B cell (primary cell): ENCODE results near the gene ERP29. TPM values are rescaled to one million over a fixed set of nuclear protein-coding genes. Genes with fewer than 3 reads are reported as not detected.
A peak's percentile ranks its signal among the peaks of the same experiment; 100 is the strongest.

ENCODE experiments used
- ATAC-seq: fragments of 200-7000 bp; cut with Tn5 transposase; one replicate; pipeline ENCODE4 v1.10.0; 2021; ENCODE audit warnings: low read depth, mild to moderate bottlenecking, moderate number of reproducible peaks, moderate library complexity
- CTCF ChIA-PET: fragments of 350-600 bp; sonication (Branson Sonifier 250); formaldehyde crosslinking; loops from one replicate; lab custom pipeline; 2021; ENCODE audit warnings: antibody characterized with exemption, inconsistent platforms; lab: Charles Lee
- POLR2A ChIA-PET: fragments of 350-600 bp; sonication (Branson Sonifier 250); formaldehyde crosslinking; loops from one replicate; lab custom pipeline; 2021; ENCODE audit warnings: antibody characterized with exemption; lab: Charles Lee
- DNase-seq: peaks from one replicate; pipeline ENCODE4 v3.0.0; 2013
- H2AFZ ChIP-seq: 2 replicates; pipeline ENCODE4 v1.6.1; 2012; ENCODE audit warnings: mild to moderate bottlenecking, low read depth, low read length; ENCODE audit not compliant: insufficient read depth, poor library complexity, severe bottlenecking
- H3K27ac ChIP-seq, 2 donors: 1 replicate in 1 of 2; 2 replicates in 1 of 2; pipeline ENCODE4 v1.5.1; 2012 to 2013; ENCODE audit warnings: low read length in 2 of 2, mild to moderate bottlenecking in 2 of 2, moderate library complexity in 1 of 2
- H3K27me3 ChIP-seq, 4 experiments: fragments of 200-600 bp in 1 of 4; sonication (generic) in 1 of 4; replicated peaks in 1 of 4; 1 replicate in 2 of 4; 2 replicates in 2 of 4; pipeline versions ENCODE4 v1.6.1 to v1.7.0; 2013 to 2016; ENCODE audit warnings: low read length in 3 of 4, mild to moderate bottlenecking in 2 of 4, mixed read lengths in 1 of 4, moderate library complexity in 1 of 4; ENCODE audit not compliant: insufficient read depth in 4 of 4, control insufficient read depth in 3 of 4; ENCODE audit errors: control extremely low read depth in 1 of 4
- H3K36me3 ChIP-seq, 2 experiments: replicated peaks in 1 of 2; 1 replicate in 1 of 2; 2 replicates in 1 of 2; pipeline versions ENCODE4 v1.6.1 to v1.7.1; 2013; ENCODE audit warnings: low read length in 1 of 2; ENCODE audit not compliant: insufficient read depth in 2 of 2, control insufficient read depth in 1 of 2; ENCODE audit errors: control extremely low read depth in 1 of 2, extremely low read depth in 1 of 2
- H3K4me1 ChIP-seq, 2 donors: fragments of 200-600 bp in 1 of 2; sonication (generic) in 1 of 2; 1 replicate in 1 of 2; 2 replicates in 1 of 2; pipeline versions ENCODE4 v1.5.1 to v1.6.1; 2013 to 2017; ENCODE audit warnings: low read length in 2 of 2; ENCODE audit not compliant: control insufficient read depth in 2 of 2, insufficient read depth in 2 of 2
- H3K4me2 ChIP-seq: replicated peaks from 2 replicates; pipeline ENCODE3; 2012; ENCODE audit warnings: mild to moderate bottlenecking, low read depth, low read length; ENCODE audit not compliant: poor library complexity, severe bottlenecking
- H3K4me3 ChIP-seq, 5 experiments: fragments of 200-600 bp in 1 of 5; sonication (generic) in 1 of 5; 1 replicate in 3 of 5; 2 replicates in 2 of 5; pipeline versions ENCODE4 v1.5.1 to v1.7.0; 2011 to 2016; ENCODE audit warnings: low read length in 4 of 5, mild to moderate bottlenecking in 4 of 5, low read depth in 2 of 5, control low read depth in 1 of 5, moderate library complexity in 1 of 5; ENCODE audit not compliant: insufficient read depth in 1 of 5; ENCODE audit errors: control extremely low read depth in 1 of 5, extremely low read depth in 1 of 5
- H3K79me2 ChIP-seq: fragments of 200-600 bp; sonication (generic); one replicate; pipeline ENCODE4 v1.6.0; 2016; ENCODE audit warnings: low read length; ENCODE audit not compliant: control insufficient read depth, insufficient read depth
- H3K9ac ChIP-seq: fragments of 200-600 bp; sonication (generic); 2 replicates; pipeline ENCODE4 v1.6.1; 2017; ENCODE audit warnings: mild to moderate bottlenecking, low read length, moderate library complexity
- H3K9me3 ChIP-seq, 3 donors: one replicate each; pipeline versions ENCODE4 v1.6.1 to v1.7.1; 2013; ENCODE audit warnings: low read length in 2 of 3; ENCODE audit not compliant: control insufficient read depth in 2 of 3, insufficient read depth in 1 of 3; ENCODE audit errors: control extremely low read depth in 1 of 3
- H4K20me1 ChIP-seq: 2 replicates; pipeline ENCODE4 v1.6.0; 2012; ENCODE audit warnings: mild to moderate bottlenecking, low read length; ENCODE audit not compliant: insufficient read depth, control insufficient read depth, poor library complexity, severe bottlenecking
- H3K27ac Mint-ChIP-seq: one replicate; pipeline ENCODE4 v1.8.0; 2021; ENCODE audit warnings: mixed read lengths
- H3K27me3 Mint-ChIP-seq: one replicate; pipeline ENCODE4 v1.8.0; 2021; ENCODE audit warnings: mixed read lengths
- H3K4me1 Mint-ChIP-seq: one replicate; pipeline ENCODE4 v1.8.0; 2021; ENCODE audit warnings: mixed read lengths
- H3K4me3 Mint-ChIP-seq: one replicate; pipeline ENCODE4 v1.8.0; 2021; ENCODE audit warnings: mixed read lengths
- H3K9me3 Mint-ChIP-seq: one replicate; pipeline ENCODE4 v1.8.0; 2022; ENCODE audit warnings: mixed read lengths; ENCODE audit not compliant: insufficient read depth
- EZH2 ChIP-seq: IDR thresholded peaks from 2 replicates; pipeline ENCODE4 v1.6.1; 2012; ENCODE audit warnings: borderline replicate concordance, low read depth, mild to moderate bottlenecking, moderate library complexity, low read length; ENCODE audit not compliant: insufficient read depth, poor library complexity, severe bottlenecking
- WGBS: methylation state at CpG from one replicate; pipeline ENCODE4 v1.1.5; 2013; ENCODE audit warnings: missing lambda C conversion rate; ENCODE audit not compliant: insufficient coverage; 5-methylcytosine and 5-hydroxymethylcytosine counted together
- intact Hi-C: fragments of 100-400 bp; cut with micrococcal nuclease; formaldehyde crosslinking; loops from one replicate; pipeline ENCODE4 v1.10.0; 2022
- polyA plus RNA-seq: library from polyadenylated mRNA; depleted of rRNA; stranded (reverse); fragments of >200 nt; gene quantifications from 2 replicates; pipeline ENCODE4 v1.2.3, GENCODE V29; 2012
- total RNA-seq, 2 donors: library from RNA; stranded (reverse); fragments of 120-200 nt in 1 of 2; gene quantifications; 1 replicate in 1 of 2; 2 replicates in 1 of 2; pipeline versions ENCODE4 v1.2.3 to v1.2.4, GENCODE V29; 2013 to 2022
- TF ChIP-seq, protein P1 (sequence below): fragments of 200-600 bp; IDR thresholded peaks from one replicate; pipeline ENCODE4 v1.8.0; 2022; ENCODE audit warnings: antibody characterized with exemption, mild to moderate bottlenecking

The ERP29 gene
- total and polyA plus RNA-seq, 2 donors (not counting 1 experiment from before 2014, with no cell fraction given) = 130 to 149 TPM

DNA sequence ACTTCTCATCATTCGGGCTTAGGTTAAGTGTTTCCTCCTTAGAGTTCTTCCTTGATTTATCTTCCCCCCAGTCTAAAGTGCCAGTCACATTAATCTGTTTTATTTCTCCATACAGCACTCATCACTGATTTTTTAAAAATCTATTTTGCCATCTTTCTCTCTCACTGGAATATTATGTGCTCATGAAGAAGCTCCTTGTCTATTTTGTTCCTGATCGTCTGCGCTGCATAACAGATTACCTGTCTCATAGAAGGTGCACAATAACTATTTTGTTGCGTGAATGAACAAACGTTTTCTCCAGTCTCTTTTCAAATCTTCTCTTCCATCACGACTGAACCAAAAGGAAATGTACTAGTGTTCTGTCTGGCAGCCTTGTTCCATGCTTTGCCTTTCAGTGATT lies 2.7 kb downstream of the ERP29 start:
- H3K36me3 ChIP-seq = peaks cover 15 to 51% of the 10 kb centered on the region in 2 experiments
- peak overlapping the region; percentile 29 for H3K9ac ChIP-seq
- no peak overlapping the region for H2AFZ ChIP-seq
- H4K20me1 ChIP-seq = peaks cover 64% of the 10 kb centered on the region
- peak overlapping the region in 1 of 2 donors; percentile 93 for H3K27ac ChIP-seq
- Mint-ChIP-seq H3K27ac (peak overlapping the region; percentile 65), H3K4me3 (peak overlapping the region; percentile 24), H3K27me3 (no peaks in the 10 kb centered on the region), H3K4me1 (peaks cover 69% of the 10 kb centered on the region), H3K9me3 (peaks cover 2% of the 10 kb centered on the region)
- peaks cover 76% of the 10 kb centered on the region for H3K79me2 ChIP-seq
- ATAC-seq (no peak), DNase-seq (no peak)
- H3K4me3 ChIP-seq = no peak overlapping the region
- peak overlapping the region; percentile 55 for H3K4me2 ChIP-seq
- POLR2A ChIA-PET = no interaction called here
- peaks cover 59 to 74% of the 10 kb centered on the region in 2 donors for H3K4me1 ChIP-seq
- CTCF ChIA-PET = interaction anchor here (0.6 to 1.5 kb wide), 4 partner anchors 18 to 451 kb away, joined by 3 read pairs; no protein-coding TSS in a partner anchor
- 100% methylated on average over 3 of the region's 6 CpGs for WGBS
- intact Hi-C loops = no loop called here
- TF ChIP-seq, protein P1, sequence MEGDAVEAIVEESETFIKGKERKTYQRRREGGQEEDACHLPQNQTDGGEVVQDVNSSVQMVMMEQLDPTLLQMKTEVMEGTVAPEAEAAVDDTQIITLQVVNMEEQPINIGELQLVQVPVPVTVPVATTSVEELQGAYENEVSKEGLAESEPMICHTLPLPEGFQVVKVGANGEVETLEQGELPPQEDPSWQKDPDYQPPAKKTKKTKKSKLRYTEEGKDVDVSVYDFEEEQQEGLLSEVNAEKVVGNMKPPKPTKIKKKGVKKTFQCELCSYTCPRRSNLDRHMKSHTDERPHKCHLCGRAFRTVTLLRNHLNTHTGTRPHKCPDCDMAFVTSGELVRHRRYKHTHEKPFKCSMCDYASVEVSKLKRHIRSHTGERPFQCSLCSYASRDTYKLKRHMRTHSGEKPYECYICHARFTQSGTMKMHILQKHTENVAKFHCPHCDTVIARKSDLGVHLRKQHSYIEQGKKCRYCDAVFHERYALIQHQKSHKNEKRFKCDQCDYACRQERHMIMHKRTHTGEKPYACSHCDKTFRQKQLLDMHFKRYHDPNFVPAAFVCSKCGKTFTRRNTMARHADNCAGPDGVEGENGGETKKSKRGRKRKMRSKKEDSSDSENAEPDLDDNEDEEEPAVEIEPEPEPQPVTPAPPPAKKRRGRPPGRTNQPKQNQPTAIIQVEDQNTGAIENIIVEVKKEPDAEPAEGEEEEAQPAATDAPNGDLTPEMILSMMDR = no peak
- no peak for TF ChIP-seq EZH2
- H3K27me3 ChIP-seq = no peaks in the 10 kb centered on the region
- peaks cover 0 to 10% (median 3%) of the 10 kb centered on the region in 3 donors for H3K9me3 ChIP-seq

DNA sequence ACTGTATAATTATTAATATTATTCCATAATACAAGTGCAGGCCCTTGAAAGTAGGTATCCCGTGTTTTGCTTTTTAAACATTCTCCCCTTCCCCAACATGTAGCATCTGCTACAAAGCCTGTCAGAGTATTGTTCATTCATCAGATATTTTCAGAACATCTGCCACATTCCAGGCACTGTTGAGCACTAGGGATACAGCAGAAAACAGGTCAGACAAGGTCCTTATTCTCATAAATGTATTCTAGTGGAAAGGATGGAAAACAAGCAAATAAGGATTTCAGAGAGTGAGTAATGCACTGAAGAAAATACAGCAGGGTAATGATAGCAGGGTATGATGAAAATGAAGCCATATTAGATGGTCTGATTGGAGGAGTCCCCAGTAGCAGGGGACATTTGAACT lies 3.8 kb downstream of the ERP29 start:
- Histone ChIP-seq H3K9ac (no peak overlapping the region), H3K27me3 (no peaks in the 10 kb centered on the region), H4K20me1 (peaks cover 70% of the 10 kb centered on the region), H3K9me3 (peaks cover 0 to 10% (median 3%) of the 10 kb centered on the region in 3 donors), H3K27ac (peak overlapping the region in 1 of 2 donors; percentile 41), H3K36me3 (peaks cover 22 to 60% of the 10 kb centered on the region in 2 experiments), H3K4me1 (peaks cover 48 to 65% of the 10 kb centered on the region in 2 donors), H2AFZ (no peak overlapping the region), H3K4me2 (peak overlapping the region; percentile 13), H3K4me3 (no peak overlapping the region), H3K79me2 (peaks cover 81% of the 10 kb centered on the region)
- no peak overlapping the region for H3K4me3 Mint-ChIP-seq
- no peak for DNase-seq
- POLR2A ChIA-PET = no interaction called here
- CTCF ChIA-PET = interaction anchor here (1.5 kb wide), 1 partner anchor 23 kb away, joined by 3 read pairs; no protein-coding TSS in a partner anchor
- H3K27me3 Mint-ChIP-seq = no peaks in the 10 kb centered on the region
- peaks cover 65% of the 10 kb centered on the region for H3K4me1 Mint-ChIP-seq
- WGBS = no CpG with 5 or more reads among the region's 1 CpG
- intact Hi-C loops = no loop called here
- ATAC-seq = no peak
- H3K9me3 Mint-ChIP-seq = peaks cover 2% of the 10 kb centered on the region
- no peak for TF ChIP-seq EZH2
- TF ChIP-seq, protein P1 = no peak
- peak overlapping the region; percentile 68 for H3K27ac Mint-ChIP-seq
